HepG2 (cell line): ENCODE data around the gene WDR31. TPM values are rescaled to one million over a fixed set of nuclear protein-coding genes. Genes with fewer than 3 reads are reported as not detected.

Experiments
- AGO1 ChIP-seq: fragments of 200-400 bp; formaldehyde crosslinking; IDR thresholded peaks from 2 replicates; pipeline ENCODE4 v1.6.1; 2017; ENCODE audit warnings: mild to moderate bottlenecking, low read depth, low read length, moderate library complexity; ENCODE audit not compliant: poor library complexity, severe bottlenecking
- CBX5 ChIP-seq: sonication (generic); formaldehyde crosslinking; IDR thresholded peaks from 2 replicates; pipeline ENCODE4 v1.4.0; 2020; ENCODE audit warnings: missing genetic modification reagents, borderline replicate concordance
- EED ChIP-seq: sonication (generic); formaldehyde crosslinking; IDR thresholded peaks from 2 replicates; pipeline ENCODE4 v1.5.0; 2020; ENCODE audit warnings: mild to moderate bottlenecking, missing genetic modification reagents
- GABPB1 ChIP-seq: IDR thresholded peaks from 2 replicates; pipeline ENCODE4 v1.6.1; 2016; ENCODE audit warnings: mild to moderate bottlenecking, missing genetic modification reagents, moderate library complexity, missing compliant biosample characterization
- HNRNPL ChIP-seq: fragments of 200-400 bp; formaldehyde crosslinking; IDR thresholded peaks from 2 replicates; pipeline ENCODE4 v1.6.1; 2017; ENCODE audit warnings: mild to moderate bottlenecking, low read depth, low read length
- IRF2 ChIP-seq: IDR thresholded peaks from 2 replicates; pipeline ENCODE4 v1.6.1; 2018; ENCODE audit warnings: missing genetic modification reagents, missing compliant biosample characterization
- MEF2D ChIP-seq: sonication (generic); formaldehyde crosslinking; IDR thresholded peaks from 2 replicates; pipeline ENCODE4 v1.5.1; 2020; ENCODE audit warnings: mild to moderate bottlenecking, missing genetic modification reagents
- NFIC ChIP-seq: IDR thresholded peaks from 2 replicates; pipeline ENCODE4 v1.6.1; 2012; ENCODE audit warnings: mild to moderate bottlenecking, low read length, inconsistent platforms
- PBX2 ChIP-seq: IDR thresholded peaks from 2 replicates; pipeline ENCODE4 v1.6.1; 2016; ENCODE audit warnings: control low read depth
- PCBP1 ChIP-seq: fragments of 200-400 bp; formaldehyde crosslinking; IDR thresholded peaks from 2 replicates; pipeline ENCODE4 v1.6.1; 2017; ENCODE audit warnings: mild to moderate bottlenecking, low read depth, low read length, borderline replicate concordance
- PREB ChIP-seq: sonication (generic); formaldehyde crosslinking; IDR thresholded peaks from 2 replicates; pipeline ENCODE4 v1.4.0; 2020; ENCODE audit warnings: missing genetic modification reagents
- SIN3B ChIP-seq: fragments of 150-350 bp; IDR thresholded peaks from 2 replicates; pipeline ENCODE4 v1.6.1; 2014; ENCODE audit warnings: low read length
- SIX1 ChIP-seq: sonication (generic); formaldehyde crosslinking; IDR thresholded peaks from 2 replicates; pipeline ENCODE4 v1.4.0; 2020; ENCODE audit warnings: missing genetic modification reagents, borderline replicate concordance
- SMAD1 ChIP-seq: sonication (generic); formaldehyde crosslinking; IDR thresholded peaks from 2 replicates; pipeline ENCODE4 v1.4.0; 2020; ENCODE audit warnings: missing genetic modification reagents, low read depth, mild to moderate bottlenecking, borderline replicate concordance
- SMC3 ChIP-seq: IDR thresholded peaks from 2 replicates; pipeline ENCODE4 v1.6.1; 2011; ENCODE audit warnings: low read length, improper control_type of control experiment
- TFE3 ChIP-seq: IDR thresholded peaks from 2 replicates; pipeline ENCODE4 v1.6.1; 2016
- ZBTB20 ChIP-seq: sonication (generic); formaldehyde crosslinking; IDR thresholded peaks from 2 replicates; pipeline ENCODE4 v1.8.1; 2023; ENCODE audit warnings: missing genetic modification reagents, low read depth, mild to moderate bottlenecking, borderline replicate concordance
- ZBTB46 ChIP-seq: sonication (generic); formaldehyde crosslinking; IDR thresholded peaks from 2 replicates; pipeline ENCODE4 v1.4.0; 2020; ENCODE audit warnings: mild to moderate bottlenecking, missing genetic modification reagents, borderline replicate concordance
- ZC3H13 ChIP-seq: sonication (generic); formaldehyde crosslinking; IDR thresholded peaks from 2 replicates; pipeline ENCODE4 v1.8.1; 2023; ENCODE audit warnings: mild to moderate bottlenecking, missing genetic modification reagents, moderate library complexity
- ZNF121 ChIP-seq: sonication (generic); formaldehyde crosslinking; IDR thresholded peaks from 2 replicates; pipeline ENCODE4 v1.5.0; 2020; ENCODE audit warnings: mild to moderate bottlenecking, missing genetic modification reagents
- ZNF256 ChIP-seq: sonication (generic); formaldehyde crosslinking; conservative IDR thresholded peaks from 2 replicates; pipeline ENCODE4 v1.4.0; 2020; ENCODE audit warnings: missing genetic modification reagents
- ZNF496 ChIP-seq: sonication (generic); formaldehyde crosslinking; IDR thresholded peaks from 2 replicates; pipeline ENCODE4 v1.8.1; 2023; ENCODE audit warnings: mild to moderate bottlenecking, moderate library complexity, missing genetic modification reagents; ENCODE audit not compliant: insufficient replicate concordance
- ZNF674 ChIP-seq: sonication (generic); formaldehyde crosslinking; IDR thresholded peaks from 2 replicates; pipeline ENCODE4 v1.5.0; 2020; ENCODE audit warnings: low read depth, mild to moderate bottlenecking, missing genetic modification reagents
- ZNF761 ChIP-seq: sonication (generic); formaldehyde crosslinking; conservative IDR thresholded peaks from 2 replicates; pipeline ENCODE4 v1.4.0; 2020; ENCODE audit warnings: mild to moderate bottlenecking, missing genetic modification reagents
- polyA plus RNA-seq, 8 experiments: library from polyadenylated mRNA; depleted of rRNA in 3 of 8; stranded (reverse) in 7 of 8; unstranded in 1 of 8; fragments of >200 nt; fragmentation: Illumina TruSeq in 4 of 8; extraction: Trizol in 4 of 8; gene quantifications; 2 replicates each; pipeline versions ENCODE4 v1.2.1 to v1.2.3, GENCODE V29; 2011 to 2016; ENCODE audit warnings: low read depth in 4 of 8, missing spikeins in 1 of 8, mixed read lengths in 1 of 8; ENCODE audit not compliant: insufficient read depth in 1 of 8
- total RNA-seq, 5 experiments: library from RNA; depleted of rRNA; stranded (reverse); fragments of >200 nt; fragmentation: Illumina TruSeq; extraction: Trizol; gene quantifications; 2 replicates each; pipeline ENCODE4 v1.2.3, GENCODE V29; 2016; ENCODE audit warnings: low read depth in 1 of 5

The WDR31 gene
- total and polyA plus RNA-seq, 2 of the 13 experiments (the other 11 are each of a cell fraction or from before 2014, with no cell fraction given): 0.33 to 1.7 TPM

GRCh38 chr9:113275157-113276131 lies 64.6 kb downstream of the WDR31 start, which contains the start of the genes CDC26 and PRPF4 (continued):
- peak; percentile 45; the same call in 1 of the 2 replicates for TF ChIP-seq TFE3 (CRISPR knock-in tag)
- peak; percentile 95 for TF ChIP-seq IRF2 (CRISPR knock-in tag)
- TF ChIP-seq HNRNPL: 0 out of 2 replicates have a peak, but pooled peaks have one; percentile 55
- no peak for TF ChIP-seq SMC3
- no peak for TF ChIP-seq ZNF674
- 0 out of 2 replicates have a peak, but pooled peaks have one; percentile 48 for TF ChIP-seq ZC3H13 (CRISPR knock-in tag)
- no peak; the same call in 1 of the 2 replicates for TF ChIP-seq NFIC
- TF ChIP-seq PCBP1: no peak
- no peak for TF ChIP-seq ZNF496 (CRISPR knock-in tag)
- no peak for TF ChIP-seq CBX5 (CRISPR knock-in tag)
- peak; percentile 82; the same call in 1 of the 2 replicates for TF ChIP-seq SMAD1 (CRISPR knock-in tag)
- peak; percentile 60; the same call in 1 of the 2 replicates for TF ChIP-seq ZBTB20 (CRISPR knock-in tag)
- TF ChIP-seq AGO1: peak; percentile 61
- TF ChIP-seq PREB: no peak
- no peak; the same call in 1 of the 2 replicates for TF ChIP-seq ZNF256 (CRISPR knock-in tag)
- TF ChIP-seq SIN3B: peak; percentile 67
- TF ChIP-seq MEF2D (CRISPR knock-in tag): 0 out of 2 replicates have a peak, but pooled peaks have one; percentile 18
- no peak for TF ChIP-seq ZBTB46
- TF ChIP-seq SIX1: peak; percentile 39; the same call in 1 of the 2 replicates
- peak; percentile 74 for TF ChIP-seq ZNF761 (CRISPR knock-in tag)
- 0 out of 2 replicates have a peak, but pooled peaks have one; percentile 18 for TF ChIP-seq EED
- peak; percentile 99 for TF ChIP-seq GABPB1
- no peak for TF ChIP-seq ZNF121 (CRISPR knock-in tag)
- no peak for TF ChIP-seq PBX2 (CRISPR knock-in tag)
